HepG2 (cell line): ENCODE measurements around the gene CCDC192. TPM values are rescaled to one million over a fixed set of nuclear protein-coding genes. Genes with fewer than 3 reads are reported as not detected.

Experiments used
- HNF4G ChIP-seq, 2 experiments: sonication (generic) in 1 of 2; formaldehyde crosslinking in 1 of 2; IDR thresholded peaks; 2 replicates each; pipeline versions ENCODE4 v1.4.0 to v1.6.1; 2011 to 2020; ENCODE audit warnings: borderline replicate concordance in 2 of 2, low read depth in 2 of 2, mild to moderate bottlenecking in 2 of 2, low read length in 1 of 2, missing genetic modification reagents in 1 of 2, moderate library complexity in 1 of 2
- IKZF1 ChIP-seq: fragments of 450-650 bp; IDR thresholded peaks from 2 replicates; pipeline ENCODE4 v1.7.1; 2016
- KAT7 ChIP-seq: IDR thresholded peaks from 2 replicates; pipeline ENCODE4 v1.6.1; 2018; ENCODE audit warnings: borderline replicate concordance, missing compliant biosample characterization
- KLF6 ChIP-seq: IDR thresholded peaks from 2 replicates; pipeline ENCODE4 v1.8.0; 2016; ENCODE audit warnings: missing biosample characterization, missing genetic modification reagents
- NFE2L2 ChIP-seq: fragments of 150-350 bp; IDR thresholded peaks from 2 replicates; pipeline ENCODE4 v1.6.1; 2014; ENCODE audit warnings: low read length
- NFKB2 ChIP-seq: sonication (generic); formaldehyde crosslinking; IDR thresholded peaks from 2 replicates; pipeline ENCODE4 v1.4.0; 2020; ENCODE audit warnings: missing genetic modification reagents, borderline replicate concordance
- PAXIP1 ChIP-seq: sonication (generic); formaldehyde crosslinking; conservative IDR thresholded peaks from 2 replicates; pipeline ENCODE4 v1.4.0; 2020; ENCODE audit warnings: mild to moderate bottlenecking, missing genetic modification reagents, moderate library complexity
- RBAK ChIP-seq: sonication (generic); formaldehyde crosslinking; IDR thresholded peaks from 2 replicates; pipeline ENCODE4 v1.5.1; 2020; ENCODE audit warnings: mild to moderate bottlenecking, missing genetic modification reagents
- RFX5 ChIP-seq: IDR thresholded peaks from 2 replicates; pipeline ENCODE4 v1.6.1; 2011; ENCODE audit warnings: low read depth, low read length, improper control_type of control experiment
- RNF2 ChIP-seq: fragments of 450-650 bp; conservative IDR thresholded peaks from 2 replicates; pipeline ENCODE4 v1.6.1; 2016; ENCODE audit warnings: low read depth
- SMC3 ChIP-seq: IDR thresholded peaks from 2 replicates; pipeline ENCODE4 v1.6.1; 2011; ENCODE audit warnings: low read length, improper control_type of control experiment
- ZBTB3 ChIP-seq: sonication (generic); formaldehyde crosslinking; IDR thresholded peaks from 2 replicates; pipeline ENCODE4 v1.4.0; 2020; ENCODE audit warnings: low read depth, mild to moderate bottlenecking, moderate library complexity, missing genetic modification reagents, borderline replicate concordance
- ZBTB34 ChIP-seq: sonication (generic); formaldehyde crosslinking; IDR thresholded peaks from 2 replicates; pipeline ENCODE4 v1.8.0; 2022; ENCODE audit warnings: mild to moderate bottlenecking, missing genetic modification reagents
- ZNF101 ChIP-seq: sonication (generic); formaldehyde crosslinking; IDR thresholded peaks from 2 replicates; pipeline ENCODE4 v1.4.0; 2020; ENCODE audit warnings: mild to moderate bottlenecking, low read depth, missing genetic modification reagents, borderline replicate concordance
- ZNF292 ChIP-seq: sonication (generic); formaldehyde crosslinking; IDR thresholded peaks from 2 replicates; pipeline ENCODE4 v1.8.1; 2022; ENCODE audit warnings: mild to moderate bottlenecking, low read depth, missing genetic modification reagents, borderline replicate concordance
- ZNF34 ChIP-seq: sonication (generic); formaldehyde crosslinking; IDR thresholded peaks from 2 replicates; pipeline ENCODE4 v1.4.0; 2020; ENCODE audit warnings: mild to moderate bottlenecking, missing genetic modification reagents, borderline replicate concordance
- ZNF609 ChIP-seq: sonication (generic); formaldehyde crosslinking; IDR thresholded peaks from 2 replicates; pipeline ENCODE4 v1.4.0; 2020; ENCODE audit warnings: mild to moderate bottlenecking, missing genetic modification reagents, borderline replicate concordance
- ZNF619 ChIP-seq: sonication (generic); formaldehyde crosslinking; IDR thresholded peaks from 2 replicates; pipeline ENCODE4 v1.4.0; 2020; ENCODE audit warnings: mild to moderate bottlenecking, missing genetic modification reagents
- ZNF7 ChIP-seq: IDR thresholded peaks from 2 replicates; pipeline ENCODE4 v1.6.1; 2016; ENCODE audit warnings: missing biosample characterization, missing genetic modification reagents
- ZNF761 ChIP-seq: sonication (generic); formaldehyde crosslinking; conservative IDR thresholded peaks from 2 replicates; pipeline ENCODE4 v1.4.0; 2020; ENCODE audit warnings: mild to moderate bottlenecking, missing genetic modification reagents
- polyA plus RNA-seq, 8 experiments: library from polyadenylated mRNA; depleted of rRNA in 3 of 8; stranded (reverse) in 7 of 8; unstranded in 1 of 8; fragments of >200 nt; fragmentation: Illumina TruSeq in 4 of 8; extraction: Trizol in 4 of 8; gene quantifications; 2 replicates each; pipeline versions ENCODE4 v1.2.1 to v1.2.3, GENCODE V29; 2011 to 2016; ENCODE audit warnings: low read depth in 4 of 8, missing spikeins in 1 of 8, mixed read lengths in 1 of 8; ENCODE audit not compliant: insufficient read depth in 1 of 8
- total RNA-seq, 5 experiments: library from RNA; depleted of rRNA; stranded (reverse); fragments of >200 nt; fragmentation: Illumina TruSeq; extraction: Trizol; gene quantifications; 2 replicates each; pipeline ENCODE4 v1.2.3, GENCODE V29; 2016; ENCODE audit warnings: low read depth in 1 of 5

CCDC192 gene
- total and polyA plus RNA-seq, 2 of the 13 experiments (the other 11 are each of a cell fraction or from before 2014, with no cell fraction given) = not detected

DNA sequence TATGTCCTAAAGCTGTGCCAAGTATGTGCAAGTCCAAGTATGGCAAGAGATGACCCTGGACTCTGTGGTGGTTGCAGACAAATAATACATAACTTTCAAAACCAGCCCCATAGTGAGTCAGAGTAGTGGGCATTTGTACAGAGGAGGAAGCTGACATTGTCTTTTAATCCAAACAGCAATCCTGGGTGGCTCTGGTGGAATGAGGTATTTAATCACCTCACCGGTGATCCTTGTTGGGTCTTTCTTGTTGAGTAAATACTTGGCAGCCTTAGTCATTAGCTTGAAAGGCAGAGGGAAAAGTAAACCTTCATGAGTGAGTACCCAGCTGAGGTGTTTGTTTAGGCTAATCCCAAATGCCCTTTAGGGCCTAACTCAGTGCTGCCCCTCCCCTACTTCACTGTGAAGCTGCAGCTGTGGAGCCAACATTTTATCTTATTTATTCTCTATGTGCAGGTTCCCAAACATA lies 231.6 kb downstream of the CCDC192 start (continued):
- TF ChIP-seq ZNF609 (CRISPR knock-in tag) = peak; percentile 87; the same call in 1 of the 2 replicates
- no peak for TF ChIP-seq SMC3
- TF ChIP-seq PAXIP1 (CRISPR knock-in tag) = peak; percentile 70
- no peak for TF ChIP-seq ZNF761 (CRISPR knock-in tag)
- no peak for TF ChIP-seq NFKB2 (CRISPR knock-in tag)
- TF ChIP-seq ZNF7 (CRISPR knock-in tag) = no peak
- no peak for TF ChIP-seq ZNF101 (CRISPR knock-in tag)
- no peak for TF ChIP-seq RNF2
- TF ChIP-seq RFX5 = no peak
- TF ChIP-seq ZBTB3 = no peak
- no peak for TF ChIP-seq RBAK
- TF ChIP-seq KAT7 (CRISPR knock-in tag) = no peak
- TF ChIP-seq KLF6 (CRISPR knock-in tag) = no peak
- no peak; the same call in 1 of the 2 replicates for TF ChIP-seq ZBTB34 (CRISPR knock-in tag)
- TF ChIP-seq HNF4G (IDR thresholded peaks at IDR 0.05; ENCODE audit: borderline replicate concordance, low read depth, low read length) = no peak
- TF ChIP-seq HNF4G (CRISPR knock-in tag; IDR thresholded peaks at IDR 0.05; ENCODE audit: borderline replicate concordance, low read depth) = no peak
- TF ChIP-seq NFE2L2 = no peak
- no peak for TF ChIP-seq IKZF1
- TF ChIP-seq ZNF34 (CRISPR knock-in tag) = no peak
- no peak for TF ChIP-seq ZNF292 (CRISPR knock-in tag)
- TF ChIP-seq ZNF619 (CRISPR knock-in tag) = no peak
